ENCODE data around the gene SLAMF9. TPM values are rescaled to one million over a fixed set of nuclear protein-coding genes. Genes with fewer than 3 reads are reported as not detected.

SLAMF9 gene
- total RNA-seq, 1 donor from 2014 or later: not detected

DNA sequence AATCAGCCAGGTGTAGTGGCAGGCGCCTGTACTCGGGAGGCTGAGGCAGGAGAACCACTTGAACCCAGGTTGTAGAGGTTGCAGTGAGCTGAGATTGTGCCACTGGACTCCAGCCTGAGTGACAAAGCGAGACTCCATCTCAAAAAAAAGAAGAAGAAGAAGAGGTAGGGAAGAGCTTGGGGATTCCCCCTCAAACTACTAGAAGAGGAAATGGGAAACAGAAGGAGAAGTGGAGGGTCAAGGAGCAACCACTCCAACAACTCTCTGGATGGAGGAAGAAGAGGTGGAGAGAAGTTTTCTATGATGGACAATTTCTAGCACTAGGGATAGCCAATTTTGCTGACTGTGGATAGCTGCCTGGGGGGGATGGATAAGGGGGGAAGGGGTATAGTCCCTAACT, 14.9 kb upstream of the SLAMF9 start:
- no peaks in the 10 kb centered on the region for H3K9me3 ChIP-seq

DNA sequence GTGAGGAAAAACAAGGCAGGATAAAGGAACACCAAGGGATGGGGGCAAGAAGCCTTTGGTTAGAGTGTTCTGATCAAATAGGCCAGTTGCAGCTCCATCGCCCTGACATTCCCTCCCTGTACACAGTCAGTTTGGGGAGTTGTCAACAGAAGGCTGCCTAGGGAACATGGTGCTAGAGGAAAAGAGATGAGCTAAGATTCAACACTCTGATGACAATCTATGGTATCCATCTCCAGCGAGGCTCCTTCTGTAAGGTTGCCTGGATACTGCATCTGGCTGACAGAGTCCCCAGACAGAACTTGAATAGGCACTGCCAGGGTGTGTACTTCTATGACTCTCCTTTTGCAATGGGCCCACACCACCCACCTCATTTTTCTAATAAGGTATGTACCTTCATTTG, 11.2 kb upstream of the SLAMF9 start:
- ATAC-seq (no peak), DNase-seq (no peak)
- no peak overlapping the region for H3K4me3 ChIP-seq
- TF ChIP-seq, protein P1, sequence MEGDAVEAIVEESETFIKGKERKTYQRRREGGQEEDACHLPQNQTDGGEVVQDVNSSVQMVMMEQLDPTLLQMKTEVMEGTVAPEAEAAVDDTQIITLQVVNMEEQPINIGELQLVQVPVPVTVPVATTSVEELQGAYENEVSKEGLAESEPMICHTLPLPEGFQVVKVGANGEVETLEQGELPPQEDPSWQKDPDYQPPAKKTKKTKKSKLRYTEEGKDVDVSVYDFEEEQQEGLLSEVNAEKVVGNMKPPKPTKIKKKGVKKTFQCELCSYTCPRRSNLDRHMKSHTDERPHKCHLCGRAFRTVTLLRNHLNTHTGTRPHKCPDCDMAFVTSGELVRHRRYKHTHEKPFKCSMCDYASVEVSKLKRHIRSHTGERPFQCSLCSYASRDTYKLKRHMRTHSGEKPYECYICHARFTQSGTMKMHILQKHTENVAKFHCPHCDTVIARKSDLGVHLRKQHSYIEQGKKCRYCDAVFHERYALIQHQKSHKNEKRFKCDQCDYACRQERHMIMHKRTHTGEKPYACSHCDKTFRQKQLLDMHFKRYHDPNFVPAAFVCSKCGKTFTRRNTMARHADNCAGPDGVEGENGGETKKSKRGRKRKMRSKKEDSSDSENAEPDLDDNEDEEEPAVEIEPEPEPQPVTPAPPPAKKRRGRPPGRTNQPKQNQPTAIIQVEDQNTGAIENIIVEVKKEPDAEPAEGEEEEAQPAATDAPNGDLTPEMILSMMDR (IDR thresholded peaks at IDR 0.05): no peak
- no peaks in the 10 kb centered on the region for H3K9me3 ChIP-seq
- H3K4me1 ChIP-seq: no peaks in the 10 kb centered on the region
- no peaks in the 10 kb centered on the region for H3K27me3 ChIP-seq
- H3K36me3 ChIP-seq: no peaks in the 10 kb centered on the region
- intact Hi-C loops (cut with DNase I): no loop called here
- H3K27ac ChIP-seq: no peak overlapping the region

More for the DNA sequence above, 14.9 kb upstream of the SLAMF9 start:
- no peaks in the 10 kb centered on the region for H3K36me3 ChIP-seq
- no peaks in the 10 kb centered on the region for H3K4me1 ChIP-seq
- no peak overlapping the region for H3K27ac ChIP-seq
- DNase-seq (no peak), ATAC-seq (peak; percentile 41)
- TF ChIP-seq, protein P1 (IDR thresholded peaks at IDR 0.05): no peak
- no peak overlapping the region for H3K4me3 ChIP-seq
- H3K27me3 ChIP-seq: peaks cover 4% of the 10 kb centered on the region
- intact Hi-C loops (cut with DNase I): no loop called here

DNA sequence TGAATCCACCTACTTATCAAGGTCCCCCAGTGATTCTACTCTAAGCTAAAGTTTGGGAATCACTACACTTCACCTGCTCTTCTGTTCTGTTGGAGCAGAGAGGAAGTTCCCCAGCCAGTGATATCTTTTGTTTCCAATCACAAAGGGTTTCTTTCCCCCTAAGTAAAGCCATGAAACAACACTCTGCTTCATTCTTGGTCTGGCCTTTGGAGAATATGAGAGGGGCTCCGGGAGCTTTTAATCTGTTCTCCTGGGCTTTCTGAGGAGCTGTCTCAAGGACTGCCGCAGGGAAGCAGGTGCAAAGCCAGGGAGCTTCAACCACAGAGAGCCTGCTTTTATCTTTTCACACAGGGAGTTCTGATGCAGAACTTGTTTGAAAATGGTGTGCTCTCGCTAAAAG, 10.1 kb upstream of the SLAMF9 start:
- Histone ChIP-seq H3K27ac (no peak overlapping the region), H3K36me3 (no peaks in the 10 kb centered on the region), H3K4me1 (no peaks in the 10 kb centered on the region), H3K27me3 (no peaks in the 10 kb centered on the region), H3K9me3 (no peaks in the 10 kb centered on the region), H3K4me3 (no peak overlapping the region)
- no peak for DNase-seq
- intact Hi-C loops (cut with DNase I): no loop called here
- TF ChIP-seq, protein P1 (IDR thresholded peaks at IDR 0.05): no peak
- ATAC-seq: no peak

DNA sequence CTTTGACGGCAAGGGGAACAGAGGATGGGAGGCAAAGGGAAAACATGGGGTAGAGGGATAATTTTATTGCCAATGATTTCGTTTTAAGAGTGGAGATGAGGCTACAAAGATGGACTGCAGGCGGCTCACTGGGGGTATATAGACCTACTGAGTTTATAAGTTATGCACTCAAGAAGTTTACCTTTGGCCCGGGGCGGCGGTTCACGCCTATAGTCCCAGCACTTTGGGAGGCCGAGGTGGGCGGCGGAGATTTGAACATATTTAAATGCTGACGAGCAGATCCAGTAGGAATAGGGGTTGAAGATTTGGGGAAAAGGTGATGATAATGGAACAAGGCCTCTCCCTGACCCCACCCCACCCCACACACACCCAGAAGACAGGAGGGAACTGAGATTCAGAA, 8.1 kb upstream of the SLAMF9 start:
- intact Hi-C loops (cut with DNase I): no loop called here
- no peak for ATAC-seq
- no peak for DNase-seq
- TF ChIP-seq, protein P1 (IDR thresholded peaks at IDR 0.05): no peak
- Histone ChIP-seq H3K9me3 (no peaks in the 10 kb centered on the region), H3K27me3 (no peaks in the 10 kb centered on the region), H3K27ac (no peak overlapping the region), H3K4me3 (no peak overlapping the region), H3K4me1 (no peaks in the 10 kb centered on the region), H3K36me3 (no peaks in the 10 kb centered on the region)

DNA sequence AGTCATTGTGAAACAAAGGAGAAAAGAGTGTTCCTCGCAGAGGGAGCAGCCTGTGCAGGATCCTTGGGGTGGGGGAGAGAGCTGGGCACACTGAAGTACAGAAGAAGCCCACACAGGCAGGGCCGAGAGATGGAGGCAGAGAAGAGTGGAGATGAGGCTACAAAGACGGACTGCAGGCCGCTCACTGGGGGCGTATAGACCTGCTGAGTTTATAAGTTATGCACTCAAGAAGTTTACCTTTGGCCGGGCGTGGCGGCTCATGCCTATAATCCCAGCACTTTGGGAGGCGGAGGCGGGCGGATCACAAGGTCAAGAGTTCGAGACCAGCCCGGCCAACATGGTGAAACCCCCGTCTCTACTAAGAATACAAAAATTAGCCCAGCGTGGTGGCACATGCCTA, 7.6 kb upstream of the SLAMF9 start:
- Histone ChIP-seq H3K36me3 (no peaks in the 10 kb centered on the region), H3K4me3 (no peak overlapping the region), H3K27me3 (no peaks in the 10 kb centered on the region), H3K4me1 (no peaks in the 10 kb centered on the region), H3K9me3 (no peaks in the 10 kb centered on the region), H3K27ac (no peak overlapping the region)
- no peak for ATAC-seq
- intact Hi-C loops (cut with DNase I): no loop called here
- DNase-seq: no peak
- TF ChIP-seq, protein P1 (IDR thresholded peaks at IDR 0.05): no peak

DNA sequence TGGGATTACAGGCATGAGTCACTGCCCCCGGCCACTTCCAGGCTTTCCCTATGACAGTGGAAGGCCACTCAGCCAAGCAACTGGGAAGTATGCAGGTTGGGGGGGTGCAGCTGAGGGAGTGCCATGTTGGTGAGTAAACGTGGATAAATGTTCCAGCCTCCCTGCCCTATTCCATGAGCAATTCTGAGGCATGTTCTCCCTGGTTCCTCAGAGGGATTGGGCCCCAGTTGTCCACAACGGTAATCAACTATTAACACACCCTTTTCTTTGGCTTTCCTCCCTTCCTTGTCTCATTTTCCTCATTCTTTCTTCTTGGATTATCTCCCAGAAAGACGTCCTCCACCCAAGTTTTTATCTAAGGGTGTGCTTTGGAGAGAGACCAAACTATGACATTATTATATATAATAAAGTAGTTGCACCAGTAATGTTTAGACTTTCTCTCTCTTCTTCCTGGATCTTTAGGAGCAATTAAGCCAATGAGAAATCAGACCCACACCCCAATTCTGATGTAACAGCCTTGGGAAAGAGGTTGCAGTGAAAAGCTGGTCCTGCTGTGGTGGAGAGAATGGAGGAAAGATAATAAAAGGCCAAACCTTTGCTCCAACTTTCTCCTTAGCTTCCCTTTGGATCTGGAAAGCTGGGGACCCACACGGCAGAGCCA, 6.8 kb upstream of the SLAMF9 start:
- ATAC-seq: peak; percentile 37

More for the DNA sequence above, 6.8 kb upstream of the SLAMF9 start:
- Histone ChIP-seq H3K4me1 (no peaks in the 10 kb centered on the region), H3K9me3 (no peaks in the 10 kb centered on the region), H3K27ac (no peak overlapping the region), H3K36me3 (no peaks in the 10 kb centered on the region), H3K4me3 (no peak overlapping the region), H3K27me3 (no peaks in the 10 kb centered on the region)
- TF ChIP-seq, protein P1 (IDR thresholded peaks at IDR 0.05): no peak
- DNase-seq: no peak
- intact Hi-C loops (cut with DNase I): no loop called here
